ENCODE data around the gene LMF1. TPM values are rescaled to one million over a fixed set of nuclear protein-coding genes. Genes with fewer than 3 reads are reported as not detected.

Gene LMF1
- total and polyA plus RNA-seq, 2 of the 8 experiments (the other 6 are each of a cell fraction or from before 2014, with no cell fraction given): 3.5 to 9.1 TPM

DNA sequence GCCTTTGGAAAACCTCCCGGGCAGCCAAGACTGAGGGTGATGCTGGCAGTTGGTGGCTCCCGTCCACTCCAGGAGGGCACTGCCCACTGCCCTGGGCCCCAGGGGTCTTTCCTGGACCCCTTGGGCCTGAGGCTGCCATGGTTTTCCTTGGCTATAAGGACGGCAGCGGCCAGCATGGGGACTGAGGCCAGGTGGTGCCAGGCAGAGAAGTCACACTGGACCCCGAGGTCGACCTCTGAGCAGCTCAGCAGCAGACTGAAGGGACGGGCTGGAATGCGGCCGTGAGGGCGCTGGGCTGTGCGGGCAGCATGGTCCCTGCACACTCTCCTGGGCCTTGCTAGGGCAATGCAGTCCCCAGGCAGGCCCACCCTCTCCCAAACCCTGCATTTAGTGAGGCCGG, 114.7 kb downstream of the LMF1 start:
- Histone ChIP-seq H2AK5ac (ENCODE audit: low read depth, low read length) (no peak overlapping the region), H2AFZ (ENCODE audit: low read length) (no peak overlapping the region), H3K4me3 (ENCODE audit: extremely low read depth in 1 of 4, insufficient read depth in 2 of 4, low read depth in 3 of 4, low read length in 4 of 4) (no peak overlapping the region), H3K9ac (replicated peaks in 1 of 4; ENCODE audit: extremely low read depth in 1 of 4, low read depth in 3 of 4, low read length in 3 of 4) (no peak overlapping the region), H3K56ac (replicated peaks; ENCODE audit: insufficient read length, low read depth, low read length) (no peak overlapping the region), H3K23ac (ENCODE audit: insufficient read length) (no peak overlapping the region), H3K27ac (ENCODE audit: low read depth, low read length) (no peak overlapping the region), H4K8ac (ENCODE audit: extremely low read depth, insufficient read depth, low read length) (no peak overlapping the region), H3K23me2 (ENCODE audit: low read depth, low read length) (peaks cover 2% of the 10 kb centered on the region; the same call in 1 of the 2 replicates), H2BK20ac (ENCODE audit: low read length) (no peak overlapping the region), H2BK12ac (ENCODE audit: low read depth, low read length) (no peak overlapping the region), H4K5ac (ENCODE audit: insufficient read length, low read depth, low read length) (no peak overlapping the region), H3K9me3 (ENCODE audit: insufficient read depth in 2 of 2, low read depth in 1 of 2, low read length in 1 of 2) (peaks cover 32 to 82% of the 10 kb centered on the region in 2 experiments), H3K4ac (replicated peaks; ENCODE audit: insufficient read length, low read depth, low read length) (no peak overlapping the region), H3K14ac (ENCODE audit: insufficient read length) (no peak overlapping the region), H3K79me1 (ENCODE audit: low read depth, low read length) (no peaks in the 10 kb centered on the region), H4K91ac (replicated peaks; ENCODE audit: insufficient read length, low read length) (no peak overlapping the region), H2BK5ac (ENCODE audit: low read depth, low read length) (no peak overlapping the region), H4K20me1 (replicated peaks in 1 of 2; ENCODE audit: control insufficient read depth in 1 of 2, insufficient read depth in 2 of 2, low read length in 2 of 2) (no peaks in the 10 kb centered on the region), H3K4me1 (replicated peaks in 1 of 4; ENCODE audit: control insufficient read depth in 3 of 4, insufficient read depth in 4 of 4, low read length in 3 of 4) (no peaks in the 10 kb centered on the region), H3K4me2 (ENCODE audit: insufficient read depth in 1 of 2, low read depth in 2 of 2, low read length in 2 of 2) (no peak overlapping the region), H2BK15ac (ENCODE audit: low read length) (no peak overlapping the region), H3K79me2 (ENCODE audit: control insufficient read depth in 1 of 2, insufficient read depth in 2 of 2, low read length in 2 of 2) (no peaks in the 10 kb centered on the region), H3K27me3 (replicated peaks in 1 of 4; ENCODE audit: control insufficient read depth in 3 of 4, extremely low read depth in 1 of 4, insufficient read depth in 3 of 4, low read length in 3 of 4) (no peaks in the 10 kb centered on the region), H3K36me3 (ENCODE audit: control insufficient read depth in 2 of 4, insufficient read depth in 4 of 4, low read length in 3 of 4) (no peaks in the 10 kb centered on the region; a peak in 1 of 8 replicates), H3K18ac (ENCODE audit: extremely low read depth, low read length) (no peak overlapping the region), H2BK120ac (replicated peaks; ENCODE audit: low read depth, low read length) (no peak overlapping the region)
- POLR2A ChIA-PET (ENCODE audit: partially characterized antibody): no interaction called here
- FAIRE-seq: no peak
- CTCF ChIA-PET (ENCODE audit: partially characterized antibody): no interaction called here
- DNase-seq (ENCODE audit: low read depth in 1 of 2, low spot score in 2 of 2): no peak
- WGBS, 2 experiments (ENCODE audit: extremely low coverage in 1 of 2, insufficient coverage in 1 of 2, insufficient read length in 1 of 2, insufficient replicate concordance in 2 of 2, low coverage in 1 of 2, low lambda C conversion rate in 2 of 2, missing lambda C conversion rate in 1 of 2): 90% methylated on average over 12 of the region's 12 CpGs; no CpG with 5 or more reads in 1 of the 2 experiments
- TF ChIP-seq NANOG (IDR thresholded peaks at IDR 0.05; ENCODE audit: insufficient read depth, low read depth, low read length, poor library complexity, severe bottlenecking) (no peak), BACH1 (IDR thresholded peaks at IDR 0.05; ENCODE audit: low read length) (no peak), SP4 (IDR thresholded peaks at IDR 0.05; ENCODE audit: low read length) (no peak), SUZ12 (IDR thresholded peaks at IDR 0.05; ENCODE audit: low read length) (no peak), EGR1 (IDR thresholded peaks at IDR 0.05; ENCODE audit: borderline replicate concordance, low read depth, low read length) (no peak), SIRT6 (IDR thresholded peaks at IDR 0.05; ENCODE audit: low read length) (no peak), GABPA (IDR thresholded peaks at IDR 0.05; ENCODE audit: borderline replicate concordance, insufficient read depth, low read length) (no peak), RFX5 (IDR thresholded peaks at IDR 0.05; ENCODE audit: borderline replicate concordance, low read depth, low read length) (no peak), POLR2AphosphoS5 (IDR thresholded peaks at IDR 0.05; ENCODE audit: low read depth, low read length) (no peak), CBX8 (IDR thresholded peaks at IDR 0.05; ENCODE audit: borderline replicate concordance, low read depth, low read length) (no peak), RAD21 (IDR thresholded peaks at IDR 0.05 in 1 of 2, conservative IDR thresholded peaks at IDR 0.05 in 1 of 2; ENCODE audit: low read depth in 2 of 2, low read length in 2 of 2) (no peak), HDAC6 (IDR thresholded peaks at IDR 0.05; ENCODE audit: low read depth, low read length) (no peak), SAP30 (IDR thresholded peaks at IDR 0.05; ENCODE audit: insufficient read depth, insufficient replicate concordance, low read length) (no peak)
- TF ChIP-seq, protein P1, sequence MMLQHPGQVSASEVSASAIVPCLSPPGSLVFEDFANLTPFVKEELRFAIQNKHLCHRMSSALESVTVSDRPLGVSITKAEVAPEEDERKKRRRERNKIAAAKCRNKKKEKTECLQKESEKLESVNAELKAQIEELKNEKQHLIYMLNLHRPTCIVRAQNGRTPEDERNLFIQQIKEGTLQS (IDR thresholded peaks at IDR 0.05; ENCODE audit: insufficient read depth, low read depth, low read length): no peak

Measured in H1 (cell line).